ENCODE results near the gene WDR64.
"Not testable (repeated sequence)": the region's sequence is repeated elsewhere in the genome, so short reads cannot be mapped to it uniquely, and the experiment has no call there.

Gene WDR64

DNA sequence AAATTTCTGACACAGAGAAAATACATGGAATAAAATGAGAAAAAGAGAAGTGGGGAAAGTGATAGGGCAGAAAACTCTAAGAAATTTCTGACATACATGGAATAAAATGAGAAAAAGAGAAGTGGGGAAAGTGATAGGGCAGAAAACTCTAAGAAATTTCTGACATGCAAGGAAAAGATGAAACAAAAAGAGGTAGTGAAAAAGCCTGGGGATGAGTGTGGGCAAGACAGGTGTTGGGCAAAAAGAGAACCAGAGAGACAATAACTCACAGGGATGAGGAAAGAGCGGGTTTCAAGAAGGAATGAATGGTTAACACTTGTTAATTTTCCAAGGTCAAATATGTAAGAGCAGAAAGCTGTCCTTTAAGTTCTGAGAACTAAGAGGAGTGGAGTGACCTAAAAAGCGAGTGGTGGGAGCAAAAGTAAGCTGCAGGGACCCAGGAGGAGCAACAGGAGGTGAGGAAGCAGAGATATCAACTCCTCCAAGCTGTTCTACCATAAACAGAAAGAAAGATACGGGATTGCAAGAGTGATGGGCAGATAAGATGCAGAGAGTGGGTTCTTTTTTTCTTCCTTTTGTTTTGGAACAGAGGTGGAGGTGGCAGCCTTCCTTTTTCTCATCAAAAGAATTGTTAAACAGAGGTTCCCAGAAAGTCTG is 166.0 kb downstream of the WDR64 start:
- no peak for ATAC-seq
- Mint-ChIP-seq H3K27ac (no peak overlapping the region), H3K9me3 (no peaks in the 10 kb centered on the region), H3K4me1 (peaks cover 2% of the 10 kb centered on the region), H3K36me3 (ENCODE audit: low read depth) (no peaks in the 10 kb centered on the region), H3K4me3 (no peak overlapping the region), H3K27me3 (peaks cover 2% of the 10 kb centered on the region)
- no peak for DNase-seq

DNA sequence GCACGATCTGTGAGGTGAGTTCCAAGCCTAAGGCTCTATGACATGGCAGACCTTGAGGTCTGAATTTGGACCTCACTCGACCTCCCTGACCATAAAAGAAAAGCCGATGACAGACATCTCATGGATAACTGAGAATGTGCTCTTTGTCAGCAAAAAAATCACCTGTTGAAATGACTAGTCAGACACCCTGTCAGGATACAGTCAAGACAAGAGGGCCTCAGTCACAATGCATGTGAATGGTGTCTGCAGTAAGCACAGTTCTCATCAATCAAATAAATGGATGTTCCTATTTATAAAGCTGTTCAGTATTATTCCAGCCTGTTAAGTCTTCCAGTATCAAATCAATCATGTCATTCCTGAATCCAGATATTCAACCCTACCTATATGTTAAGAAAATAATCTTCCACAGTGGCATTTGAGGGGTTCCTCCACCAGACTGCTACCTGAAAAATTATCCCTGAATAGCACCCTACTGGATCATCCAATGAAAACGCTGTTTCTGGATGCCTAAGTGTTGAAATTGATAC is 167.3 kb downstream of the WDR64 start:
- peaks cover 2% of the 10 kb centered on the region for H3K4me1 Mint-ChIP-seq
- H3K9me3 Mint-ChIP-seq = no peaks in the 10 kb centered on the region
- H3K27me3 Mint-ChIP-seq = peaks cover 2% of the 10 kb centered on the region
- ATAC-seq (no peak), DNase-seq (no peak)
- no peak overlapping the region for H3K27ac Mint-ChIP-seq
- no peak overlapping the region for H3K4me3 Mint-ChIP-seq
- no peaks in the 10 kb centered on the region for H3K36me3 Mint-ChIP-seq (ENCODE audit: low read depth)

DNA sequence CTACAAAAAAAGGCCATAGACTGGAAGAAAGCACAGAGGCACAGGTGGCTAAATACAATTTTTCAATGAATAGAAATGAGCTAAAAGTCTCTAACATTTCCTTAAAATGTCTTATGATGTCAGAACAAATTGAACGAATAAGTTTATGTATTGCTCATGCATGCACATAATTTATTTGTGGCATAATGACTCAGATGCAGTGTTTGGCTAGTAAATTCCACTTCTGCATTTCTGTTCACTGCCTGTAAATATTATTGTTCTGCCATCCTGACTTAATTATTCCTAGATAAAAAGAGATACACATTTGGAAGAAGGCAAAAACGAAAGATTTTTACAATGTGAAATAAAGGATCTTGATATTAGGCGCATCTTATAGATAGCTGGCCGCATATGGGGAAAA is 169.3 kb downstream of the WDR64 start:
- ATAC-seq (no peak), DNase-seq (no peak)
- H3K36me3 Mint-ChIP-seq (ENCODE audit: low read depth) = no peaks in the 10 kb centered on the region
- H3K4me1 Mint-ChIP-seq = peaks cover 2% of the 10 kb centered on the region
- no peaks in the 10 kb centered on the region for H3K9me3 Mint-ChIP-seq
- H3K27ac Mint-ChIP-seq = no peak overlapping the region
- H3K27me3 Mint-ChIP-seq = no peaks in the 10 kb centered on the region
- no peak overlapping the region for H3K4me3 Mint-ChIP-seq

DNA sequence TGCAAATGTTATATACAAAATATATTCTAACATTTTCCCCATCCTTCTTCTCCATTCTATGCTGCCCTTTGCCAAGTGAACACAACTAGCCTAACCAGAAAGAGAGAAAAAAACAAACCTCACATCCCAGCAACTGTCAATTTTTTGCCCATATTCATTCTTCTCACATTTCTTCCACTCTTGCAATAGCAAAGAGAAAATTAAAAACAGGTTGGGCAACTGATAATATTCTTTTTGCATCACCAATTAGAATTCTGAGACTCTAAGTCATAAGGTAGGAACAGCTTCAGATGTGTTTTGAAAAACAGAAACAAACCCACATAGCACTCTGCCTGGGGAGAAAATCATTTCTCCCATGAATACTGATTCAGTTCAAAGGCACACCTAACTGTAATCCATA is 170.8 kb downstream of the WDR64 start:
- no peaks in the 10 kb centered on the region for H3K36me3 Mint-ChIP-seq (ENCODE audit: low read depth)
- no peaks in the 10 kb centered on the region for H3K27me3 Mint-ChIP-seq
- peaks cover 2% of the 10 kb centered on the region for H3K4me1 Mint-ChIP-seq
- H3K4me3 Mint-ChIP-seq = no peak overlapping the region
- no peak for ATAC-seq
- no peak overlapping the region for H3K27ac Mint-ChIP-seq
- no peaks in the 10 kb centered on the region for H3K9me3 Mint-ChIP-seq
- no peak for DNase-seq

DNA sequence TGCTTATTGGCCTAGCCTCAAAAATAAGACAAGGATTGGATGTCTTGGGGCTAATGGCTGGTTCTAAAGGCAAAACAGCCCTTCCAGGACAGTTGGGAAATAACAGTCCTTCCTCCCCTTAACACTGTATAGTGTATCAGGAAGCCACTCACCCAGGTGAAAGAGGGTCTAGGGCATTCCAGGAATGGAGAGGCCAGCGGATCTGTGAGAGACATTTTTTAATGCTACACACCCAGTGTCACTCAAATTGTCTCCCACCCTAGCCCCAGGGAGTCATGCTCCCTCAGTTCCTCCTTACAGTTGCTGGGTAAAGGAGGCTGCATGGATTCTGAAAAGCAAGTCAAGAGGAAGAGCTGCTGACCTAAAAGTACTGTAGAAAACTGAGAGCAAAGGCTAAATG is 171.8 kb downstream of the WDR64 start:
- no peak for ATAC-seq
- Mint-ChIP-seq H3K4me3 (no peak overlapping the region), H3K36me3 (ENCODE audit: low read depth) (no peaks in the 10 kb centered on the region), H3K4me1 (no peaks in the 10 kb centered on the region), H3K27ac (no peak overlapping the region), H3K9me3 (no peaks in the 10 kb centered on the region), H3K27me3 (no peaks in the 10 kb centered on the region)
- no peak for DNase-seq

DNA sequence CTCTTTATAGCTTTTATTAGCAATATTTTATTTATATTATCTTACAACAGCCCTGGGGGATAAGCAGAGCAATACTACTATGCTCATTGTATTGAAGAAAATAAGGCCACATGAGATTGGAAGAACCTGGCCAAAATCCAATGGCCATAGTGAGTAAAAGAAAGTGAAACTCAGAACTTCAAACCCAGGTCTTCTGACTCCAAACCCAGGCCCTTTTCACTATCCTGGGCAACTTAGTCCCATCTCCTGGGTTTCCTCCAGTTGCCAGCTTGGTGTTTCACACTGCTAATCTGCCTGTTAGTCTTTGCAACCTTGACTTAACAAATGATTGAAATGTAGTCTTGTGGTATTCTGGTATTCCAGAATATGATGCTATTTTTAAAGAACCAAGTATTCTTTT is 173.5 kb downstream of the WDR64 start:
- ATAC-seq (no peak), DNase-seq (no peak)
- Mint-ChIP-seq H3K27ac (no peak overlapping the region), H3K27me3 (no peaks in the 10 kb centered on the region), H3K4me1 (no peaks in the 10 kb centered on the region), H3K9me3 (no peaks in the 10 kb centered on the region), H3K36me3 (ENCODE audit: low read depth) (no peaks in the 10 kb centered on the region), H3K4me3 (no peak overlapping the region)

DNA sequence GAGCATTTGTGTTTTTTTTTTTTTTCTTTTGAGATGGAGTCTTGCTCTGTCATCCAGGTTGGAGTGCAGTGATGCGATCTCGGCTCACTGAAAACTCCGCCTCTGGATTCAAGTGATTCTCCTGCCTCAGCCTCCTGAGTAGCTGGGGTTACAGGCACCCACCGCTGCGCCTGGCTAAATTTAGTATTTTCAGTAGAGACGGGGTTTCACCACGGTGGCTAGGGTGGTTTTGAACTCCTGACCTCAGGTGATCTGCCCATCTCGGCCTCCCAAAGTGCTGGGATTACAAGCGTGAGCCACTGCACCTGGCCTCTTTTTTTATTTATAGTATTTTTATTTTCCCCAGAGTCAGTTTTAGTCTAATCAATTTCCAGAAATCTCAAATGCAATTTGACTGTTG is 174.5 kb downstream of the WDR64 start:
- not testable (repeated sequence) for H3K27me3 Mint-ChIP-seq; ATAC-seq; H3K4me1 Mint-ChIP-seq; H3K9me3 Mint-ChIP-seq; H3K36me3 Mint-ChIP-seq (ENCODE audit: low read depth); H3K27ac Mint-ChIP-seq; H3K4me3 Mint-ChIP-seq; DNase-seq

DNA sequence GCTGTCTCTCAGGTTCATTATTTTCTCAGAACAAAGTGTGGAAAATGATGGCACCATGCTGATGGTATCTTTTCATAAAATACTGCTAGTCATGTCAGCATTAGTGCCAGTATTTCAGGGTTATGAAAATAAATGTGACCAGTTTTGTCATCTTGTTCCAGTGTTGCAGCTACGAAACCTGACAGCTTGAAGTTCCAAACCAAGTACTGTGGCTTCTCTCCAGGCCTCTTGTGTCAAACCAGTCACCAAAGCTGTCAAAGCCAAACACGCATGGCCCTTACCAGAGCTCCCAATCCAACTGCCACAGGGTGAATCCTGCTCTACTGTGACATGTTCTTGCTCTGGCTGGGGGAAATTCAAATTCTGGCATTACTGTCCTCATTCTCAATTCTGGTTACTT is 175.2 kb downstream of the WDR64 start:
- DNase-seq (no peak), ATAC-seq (no peak)
- Mint-ChIP-seq H3K4me1 (no peaks in the 10 kb centered on the region), H3K9me3 (no peaks in the 10 kb centered on the region), H3K27ac (no peak overlapping the region), H3K27me3 (no peaks in the 10 kb centered on the region), H3K4me3 (no peak overlapping the region), H3K36me3 (ENCODE audit: low read depth) (no peaks in the 10 kb centered on the region)

DNA sequence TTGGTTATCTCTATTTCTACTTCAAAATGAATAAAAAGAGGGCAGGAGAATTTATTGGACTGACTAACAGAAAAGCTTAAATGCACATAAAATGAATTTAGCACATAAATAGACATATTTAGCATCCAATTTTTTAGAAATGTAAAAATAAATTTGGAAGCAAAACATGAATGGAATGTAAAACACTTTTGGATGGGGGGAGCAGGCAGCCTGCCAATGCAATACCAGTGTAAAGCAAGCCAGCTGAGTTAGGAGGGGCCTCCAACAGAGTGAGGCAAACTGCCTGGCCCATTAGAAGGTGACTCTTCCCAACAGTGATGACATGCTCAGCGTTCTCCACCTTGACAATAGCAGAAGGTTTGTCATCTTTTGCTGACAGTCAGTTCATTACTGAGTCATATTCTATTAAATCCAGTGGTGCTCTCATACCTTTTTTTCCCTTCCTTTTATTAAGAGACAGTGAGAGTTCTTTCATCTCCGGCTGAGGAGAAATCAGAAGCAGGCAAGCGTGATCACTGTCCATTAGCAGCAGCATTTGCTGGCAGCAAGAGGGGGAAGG is 176.5 kb downstream of the WDR64 start:
- Mint-ChIP-seq H3K27ac (no peak overlapping the region), H3K4me3 (no peak overlapping the region), H3K9me3 (no peaks in the 10 kb centered on the region), H3K4me1 (no peaks in the 10 kb centered on the region), H3K27me3 (no peaks in the 10 kb centered on the region), H3K36me3 (ENCODE audit: low read depth) (no peaks in the 10 kb centered on the region)
- ATAC-seq (no peak), DNase-seq (no peak)

DNA sequence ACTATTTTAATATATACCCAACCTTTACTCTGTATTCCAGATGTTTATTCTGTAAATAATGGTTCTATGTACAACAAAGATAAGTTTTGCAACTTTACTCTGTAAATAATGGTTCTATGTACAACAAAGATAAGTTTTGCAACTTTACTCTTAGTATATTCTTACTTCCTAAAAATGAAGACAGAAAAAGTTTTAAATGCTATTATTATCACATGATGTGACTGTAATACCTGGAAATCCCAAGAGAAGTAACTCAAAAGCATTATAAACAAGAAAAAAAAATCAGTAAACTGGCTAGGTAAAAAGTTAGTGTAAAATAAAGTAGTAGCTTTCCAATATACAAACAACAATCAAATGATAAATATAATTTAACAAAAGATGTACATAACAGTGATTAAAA is 177.4 kb downstream of the WDR64 start:
- no peak for DNase-seq
- Mint-ChIP-seq H3K4me1 (no peaks in the 10 kb centered on the region), H3K27me3 (no peaks in the 10 kb centered on the region), H3K4me3 (no peak overlapping the region), H3K9me3 (no peaks in the 10 kb centered on the region), H3K36me3 (ENCODE audit: low read depth) (no peaks in the 10 kb centered on the region), H3K27ac (no peak overlapping the region)
- no peak for ATAC-seq

DNA sequence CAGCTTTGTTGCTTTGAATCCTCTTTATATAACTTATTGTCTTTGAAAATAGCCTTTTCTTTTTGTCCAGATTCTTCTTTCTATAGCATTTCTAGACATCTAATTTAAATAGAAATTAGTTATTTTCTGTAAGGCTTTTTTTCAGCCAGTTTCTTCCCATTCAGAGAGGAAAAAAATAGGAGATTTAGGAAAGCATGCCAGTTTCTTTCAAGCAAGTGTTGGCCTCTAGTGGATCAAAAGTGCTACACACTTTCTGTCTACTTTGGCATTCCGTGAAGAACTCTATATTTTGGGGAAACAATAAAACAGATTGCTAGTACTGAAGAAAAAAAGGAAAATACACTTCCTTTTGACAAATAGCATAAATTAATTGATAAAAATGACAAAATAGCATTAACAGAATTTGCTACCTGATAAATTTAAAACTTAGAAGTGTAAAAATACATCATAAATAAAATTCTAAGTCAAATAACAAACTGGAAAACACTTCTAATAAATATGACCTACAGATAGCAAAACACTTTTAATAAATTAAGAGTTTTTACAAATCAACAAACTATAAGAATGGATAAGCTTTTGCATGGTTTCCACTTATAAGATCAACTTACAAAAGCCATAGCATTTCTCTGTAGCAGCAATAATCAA is 182.8 kb downstream of the WDR64 start:
- peaks cover 4% of the 10 kb centered on the region for H3K27me3 Mint-ChIP-seq
- no peak for DNase-seq

DNA sequence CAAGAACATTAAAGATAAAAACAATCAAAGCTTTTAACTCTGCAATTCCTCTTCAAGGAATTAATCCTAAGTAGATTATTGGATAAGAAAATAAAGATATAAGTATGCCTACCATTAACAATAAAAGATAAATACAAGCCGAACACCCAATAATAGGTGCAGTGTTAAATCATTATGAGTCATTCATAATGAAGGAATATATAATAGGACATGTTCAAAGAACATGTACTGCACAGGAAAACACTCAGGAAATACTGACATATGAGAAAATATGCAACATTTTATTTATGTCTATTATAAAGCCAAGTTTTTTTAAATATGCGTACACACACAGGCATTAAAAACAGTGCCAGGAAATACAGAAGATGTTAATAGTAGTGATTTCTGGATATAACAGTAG is 184.9 kb downstream of the WDR64 start:
- Mint-ChIP-seq H3K27ac (no peak overlapping the region), H3K4me1 (peaks cover 9% of the 10 kb centered on the region), H3K4me3 (no peak overlapping the region), H3K36me3 (ENCODE audit: low read depth) (no peaks in the 10 kb centered on the region), H3K9me3 (no peaks in the 10 kb centered on the region), H3K27me3 (peaks cover 4% of the 10 kb centered on the region)
- DNase-seq (no peak), ATAC-seq (no peak)

More for the DNA sequence above, 182.8 kb downstream of the WDR64 start:
- H3K4me1 Mint-ChIP-seq = peaks cover 9% of the 10 kb centered on the region
- H3K36me3 Mint-ChIP-seq (ENCODE audit: low read depth) = no peaks in the 10 kb centered on the region
- no peak overlapping the region for H3K4me3 Mint-ChIP-seq
- H3K9me3 Mint-ChIP-seq = no peaks in the 10 kb centered on the region
- ATAC-seq = no peak
- no peak overlapping the region for H3K27ac Mint-ChIP-seq

DNA sequence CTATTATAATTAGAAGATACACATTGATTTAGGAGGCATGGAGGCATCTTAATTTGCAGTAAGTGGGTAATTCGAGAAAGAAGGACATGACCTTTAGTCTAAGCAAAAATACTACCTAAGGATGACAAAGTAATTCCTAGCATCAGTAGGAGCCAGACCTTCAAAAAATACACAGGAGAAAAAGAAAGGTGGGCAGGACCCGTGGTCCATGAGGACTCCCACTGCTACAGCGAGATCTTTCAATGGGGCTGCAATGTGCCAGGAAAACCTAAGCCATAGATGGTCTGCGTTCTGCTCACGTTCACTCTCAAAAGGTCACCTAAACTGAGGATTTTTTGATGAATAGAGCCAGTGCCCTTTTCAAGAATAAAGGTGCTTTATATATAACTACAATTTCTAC is 185.3 kb downstream of the WDR64 start:
- H3K27ac Mint-ChIP-seq = no peak overlapping the region
- no peaks in the 10 kb centered on the region for H3K9me3 Mint-ChIP-seq
- DNase-seq (no peak), ATAC-seq (no peak)
- no peak overlapping the region for H3K4me3 Mint-ChIP-seq
- no peaks in the 10 kb centered on the region for H3K36me3 Mint-ChIP-seq (ENCODE audit: low read depth)
- H3K27me3 Mint-ChIP-seq = peaks cover 4% of the 10 kb centered on the region
- peaks cover 9% of the 10 kb centered on the region for H3K4me1 Mint-ChIP-seq

DNA sequence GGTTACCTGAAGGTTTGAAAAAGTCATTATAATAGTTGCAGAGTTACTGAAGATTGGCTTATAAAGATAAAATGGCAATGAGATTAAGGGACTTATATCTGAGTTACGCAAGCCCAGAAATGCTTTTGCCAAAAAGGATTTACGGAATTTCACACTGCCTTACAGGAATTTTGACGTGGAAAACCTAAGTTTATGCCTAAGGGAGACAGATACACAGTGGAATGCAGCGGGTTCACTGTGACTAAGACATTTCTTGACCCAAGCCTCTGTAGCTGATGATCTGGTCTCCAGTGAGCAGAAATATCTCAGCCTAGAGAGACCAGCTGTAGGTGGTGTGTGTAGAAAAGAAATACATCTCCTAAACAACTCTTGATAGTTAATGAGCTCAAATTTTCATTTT is 185.8 kb downstream of the WDR64 start:
- DNase-seq (no peak), ATAC-seq (no peak)
- H3K9me3 Mint-ChIP-seq = no peaks in the 10 kb centered on the region
- peaks cover 4% of the 10 kb centered on the region for H3K27me3 Mint-ChIP-seq
- H3K36me3 Mint-ChIP-seq (ENCODE audit: low read depth) = no peaks in the 10 kb centered on the region
- peaks cover 9% of the 10 kb centered on the region for H3K4me1 Mint-ChIP-seq
- no peak overlapping the region for H3K4me3 Mint-ChIP-seq
- no peak overlapping the region for H3K27ac Mint-ChIP-seq

DNA sequence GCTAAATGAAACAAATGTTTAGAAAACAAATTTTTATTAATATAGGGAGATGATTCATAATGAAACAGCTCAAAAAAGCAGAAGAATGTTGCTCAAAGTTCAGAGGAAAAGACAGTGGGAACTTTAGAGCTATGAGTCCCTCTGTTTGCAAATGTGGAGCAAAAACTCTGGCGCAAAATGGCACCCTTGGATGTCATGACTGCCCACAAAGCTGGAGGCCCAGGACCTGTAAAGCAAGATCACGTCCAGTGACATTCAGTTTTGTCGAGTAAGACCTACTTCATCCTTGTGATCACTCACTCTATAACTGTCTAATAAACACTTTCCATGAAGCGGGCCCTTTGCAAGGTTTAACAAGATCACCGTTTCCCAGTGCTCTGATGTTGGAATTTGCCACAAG is 186.8 kb downstream of the WDR64 start:
- Mint-ChIP-seq H3K27me3 (peaks cover 4% of the 10 kb centered on the region), H3K27ac (no peak overlapping the region), H3K9me3 (no peaks in the 10 kb centered on the region), H3K4me1 (peaks cover 9% of the 10 kb centered on the region), H3K36me3 (ENCODE audit: low read depth) (no peaks in the 10 kb centered on the region), H3K4me3 (no peak overlapping the region)
- no peak for ATAC-seq
- no peak for DNase-seq

Data from activated naive CD8-positive, alpha-beta T cell treated with anti-CD3 and anti-CD28 coated beads, Interleukin-2, amount 50 U/mL, for 24 hours (primary cell).